DMS153 treated with DMSO at 0.1 percent for 48 hours (cell line): Measurements from ENCODE around the gene NTF3.

Experiments
- DNase-seq: peaks from one replicate; lab custom pipeline; 2025; ENCODE audit not compliant: unreplicated experiment; lab: John Stamatoyannopoulos, UW

NTF3 gene

GRCh38 chr12:5432011-5432400, at the start of gene NTF3:
Gene NTF3 (plus strand): TSS chr12:5432108. CDS start chr12:5432325, 217 bp downstream.
- DNase-seq = no peak

GRCh38 chr12:5384015-5384414, 47.9 kb upstream of the NTF3 start:
- no peak for DNase-seq

- no peak for DNase-seq
Measured at GRCh38 chr12:5388581-5389535, 43.0 kb upstream of the NTF3 start.

GRCh38 chr12:5390174-5390799, 41.6 kb upstream of the NTF3 start:
- no peak for DNase-seq

GRCh38 chr12:5391653-5392052, 40.3 kb upstream of the NTF3 start:
- no peak for DNase-seq

GRCh38 chr12:5392961-5393360, 38.9 kb upstream of the NTF3 start:
- no peak for DNase-seq

- peak; percentile 74 for DNase-seq
Measured at GRCh38 chr12:5395443-5396271, 36.3 kb upstream of the NTF3 start.

GRCh38 chr12:5396541-5396940, 35.4 kb upstream of the NTF3 start:
- DNase-seq = no peak

GRCh38 chr12:5399266-5399665, 32.6 kb upstream of the NTF3 start:
- no peak for DNase-seq

- no peak for DNase-seq
Measured at GRCh38 chr12:5402009-5402935, 29.6 kb upstream of the NTF3 start.

- DNase-seq = no peak
Measured at GRCh38 chr12:5403411-5403810, 28.5 kb upstream of the NTF3 start.

GRCh38 chr12:5407034-5407856, 24.7 kb upstream of the NTF3 start:
- DNase-seq = no peak

- DNase-seq = no peak
Measured at GRCh38 chr12:5409619-5410018, 22.3 kb upstream of the NTF3 start.

- DNase-seq = no peak
Measured at GRCh38 chr12:5416571-5416970, 15.3 kb upstream of the NTF3 start.

GRCh38 chr12:5417500-5417899, 14.4 kb upstream of the NTF3 start:
- DNase-seq = no peak

- DNase-seq = peak; percentile 59
Measured at GRCh38 chr12:5428332-5429221, 3.3 kb upstream of the NTF3 start.

- no peak for DNase-seq
Measured at GRCh38 chr12:5429741-5430557, 2.0 kb upstream of the NTF3 start.
